ENCODE results near the gene ZNF331.

Gene ZNF331

GRCh38 chr19:53553865-53554791 lies 16.2 kb downstream of the ZNF331 start:
- Histone ChIP-seq H3K9me3 (ENCODE audit: control insufficient read depth, insufficient read depth, low read length) (peaks cover 25% of the 10 kb centered on the region), H3K79me2 (ENCODE audit: control insufficient read depth, low read length) (no peaks in the 10 kb centered on the region), H3K36me3 (ENCODE audit: control insufficient read depth, low read length) (no peaks in the 10 kb centered on the region), H3K4me2 (ENCODE audit: low read length) (no peak overlapping the region), H3K27me3 (ENCODE audit: control insufficient read depth, low read length) (no peaks in the 10 kb centered on the region), H3F3A (ENCODE audit: control insufficient read depth, insufficient read depth) (no peaks in the 10 kb centered on the region), H3K9me2 (replicated peaks; ENCODE audit: control insufficient read depth, low read length) (no peaks in the 10 kb centered on the region), H3K4me3 (ENCODE audit: low read length) (no peak overlapping the region), H4K20me1 (ENCODE audit: control insufficient read depth, insufficient read depth, low read depth, low read length) (no peaks in the 10 kb centered on the region), H3K4me1 (ENCODE audit: control insufficient read depth, low read length) (no peaks in the 10 kb centered on the region), H3K27ac (ENCODE audit: low read depth, low read length) (no peak overlapping the region)
- no peak for TF ChIP-seq EZH2phosphoT487 (IDR thresholded peaks at IDR 0.05; ENCODE audit: borderline replicate concordance, low read length)
- TF ChIP-seq CTCF (IDR thresholded peaks at IDR 0.05; ENCODE audit: low read depth, low read length, poor library complexity, severe bottlenecking), result no peak

- Histone ChIP-seq H3K4me1 (ENCODE audit: control insufficient read depth, low read length) (no peaks in the 10 kb centered on the region), H3K9me2 (replicated peaks; ENCODE audit: control insufficient read depth, low read length) (no peaks in the 10 kb centered on the region)
Measured at GRCh38 chr19:53554804-53555203, 16.9 kb downstream of the ZNF331 start.

GRCh38 chr19:53555352-53555751 lies 17.4 kb downstream of the ZNF331 start:
- Histone ChIP-seq H3K79me2 (ENCODE audit: control insufficient read depth, low read length) (no peaks in the 10 kb centered on the region), H3K4me1 (ENCODE audit: control insufficient read depth, low read length) (no peaks in the 10 kb centered on the region), H3F3A (ENCODE audit: control insufficient read depth, insufficient read depth) (no peaks in the 10 kb centered on the region), H4K20me1 (ENCODE audit: control insufficient read depth, insufficient read depth, low read depth, low read length) (no peaks in the 10 kb centered on the region), H3K4me2 (ENCODE audit: low read length) (no peak overlapping the region), H3K27me3 (ENCODE audit: control insufficient read depth, low read length) (no peaks in the 10 kb centered on the region), H3K36me3 (ENCODE audit: control insufficient read depth, low read length) (no peaks in the 10 kb centered on the region), H3K27ac (ENCODE audit: low read depth, low read length) (no peak overlapping the region), H3K4me3 (ENCODE audit: low read length) (no peak overlapping the region), H3K9me3 (ENCODE audit: control insufficient read depth, insufficient read depth, low read length) (peaks cover 37% of the 10 kb centered on the region), H3K9me2 (replicated peaks; ENCODE audit: control insufficient read depth, low read length) (no peaks in the 10 kb centered on the region)
- TF ChIP-seq CTCF (IDR thresholded peaks at IDR 0.05; ENCODE audit: low read depth, low read length, poor library complexity, severe bottlenecking) (no peak), EZH2phosphoT487 (IDR thresholded peaks at IDR 0.05; ENCODE audit: borderline replicate concordance, low read length) (no peak)

More at GRCh38 chr19:53554804-53555203, 16.9 kb downstream of the ZNF331 start:
- H3K9me3 ChIP-seq (ENCODE audit: control insufficient read depth, insufficient read depth, low read length), result peaks cover 32% of the 10 kb centered on the region
- no peaks in the 10 kb centered on the region for H4K20me1 ChIP-seq (ENCODE audit: control insufficient read depth, insufficient read depth, low read depth, low read length)
- TF ChIP-seq CTCF (IDR thresholded peaks at IDR 0.05; ENCODE audit: low read depth, low read length, poor library complexity, severe bottlenecking) (no peak), EZH2phosphoT487 (IDR thresholded peaks at IDR 0.05; ENCODE audit: borderline replicate concordance, low read length) (no peak)
- no peaks in the 10 kb centered on the region for H3K27me3 ChIP-seq (ENCODE audit: control insufficient read depth, low read length)
- no peaks in the 10 kb centered on the region for H3K36me3 ChIP-seq (ENCODE audit: control insufficient read depth, low read length)
- H3K79me2 ChIP-seq (ENCODE audit: control insufficient read depth, low read length), result no peaks in the 10 kb centered on the region
- no peak overlapping the region for H3K4me3 ChIP-seq (ENCODE audit: low read length)
- no peak overlapping the region for H3K27ac ChIP-seq (ENCODE audit: low read depth, low read length)
- H3K4me2 ChIP-seq (ENCODE audit: low read length), result no peak overlapping the region
- H3F3A ChIP-seq (ENCODE audit: control insufficient read depth, insufficient read depth), result no peaks in the 10 kb centered on the region
